HG03175 (cell line): ENCODE data around the gene B3GAT2.

Source experiments
- ATAC-seq: cut with Tn5 transposase; IDR thresholded peaks from one replicate; pipeline ENCODE4 v1.9.1; 2021; ENCODE audit warnings: mild to moderate bottlenecking, moderate library complexity; ENCODE audit not compliant: unreplicated experiment

The B3GAT2 gene

GRCh38 chr6:70844301-70844700 is 112.6 kb downstream of the B3GAT2 start:
- ATAC-seq = no peak

DNA sequence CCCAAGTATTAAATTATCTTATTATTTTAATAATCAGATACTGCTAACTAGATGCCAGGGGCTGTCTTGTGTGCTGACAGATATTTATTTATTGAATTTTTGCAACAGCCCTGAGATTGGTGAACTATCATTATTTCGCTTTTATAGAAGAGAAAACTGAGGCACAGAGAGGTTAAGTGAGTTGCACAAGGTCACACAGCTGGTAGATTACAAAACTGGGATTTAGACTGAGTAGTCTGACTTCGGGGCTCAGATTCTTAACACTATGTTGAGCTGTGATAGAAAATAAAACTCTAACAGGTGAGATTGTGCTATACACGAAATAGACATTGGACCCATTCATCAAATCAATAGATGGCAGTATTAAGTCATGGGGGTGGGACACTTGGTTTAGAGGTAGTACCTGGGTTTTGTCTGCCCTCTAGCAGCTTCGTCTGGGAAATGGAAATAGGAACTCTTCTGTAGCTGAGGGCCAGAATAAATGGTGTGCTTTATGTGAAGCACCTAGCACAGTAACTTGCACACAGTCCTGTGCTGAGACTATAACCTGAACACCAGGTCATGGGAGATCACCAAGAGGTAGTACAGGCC is 113.4 kb downstream of the B3GAT2 start:
- ATAC-seq = no peak

GRCh38 chr6:70842541-70842940 is 114.3 kb downstream of the B3GAT2 start:
- ATAC-seq = no peak

GRCh38 chr6:70841112-70841511 is 115.7 kb downstream of the B3GAT2 start:
- ATAC-seq = no peak

- ATAC-seq = no peak
Measured at GRCh38 chr6:70839286-70840266, 117.3 kb downstream of the B3GAT2 start.

DNA sequence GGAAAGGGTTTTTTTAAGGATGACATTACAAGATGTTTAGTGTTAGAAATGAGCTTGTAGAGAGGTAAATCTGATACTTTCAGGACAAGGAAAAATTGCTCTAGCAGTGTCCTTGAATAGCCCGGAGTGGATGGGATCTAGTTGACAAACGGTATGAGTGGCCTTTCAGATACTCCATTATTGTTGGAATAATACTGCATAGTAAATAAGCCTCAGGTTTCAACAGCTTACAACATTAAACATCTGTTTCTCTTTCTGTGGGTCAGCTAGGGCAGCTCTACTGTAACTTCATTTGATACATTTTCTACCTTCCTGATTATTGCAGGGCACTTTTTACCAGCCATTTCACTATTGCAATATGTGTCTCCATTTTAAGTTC is 118.0 kb downstream of the B3GAT2 start:
- ATAC-seq = no peak

- no peak for ATAC-seq
Measured at GRCh38 chr6:70834520-70834919, 122.3 kb downstream of the B3GAT2 start.

DNA sequence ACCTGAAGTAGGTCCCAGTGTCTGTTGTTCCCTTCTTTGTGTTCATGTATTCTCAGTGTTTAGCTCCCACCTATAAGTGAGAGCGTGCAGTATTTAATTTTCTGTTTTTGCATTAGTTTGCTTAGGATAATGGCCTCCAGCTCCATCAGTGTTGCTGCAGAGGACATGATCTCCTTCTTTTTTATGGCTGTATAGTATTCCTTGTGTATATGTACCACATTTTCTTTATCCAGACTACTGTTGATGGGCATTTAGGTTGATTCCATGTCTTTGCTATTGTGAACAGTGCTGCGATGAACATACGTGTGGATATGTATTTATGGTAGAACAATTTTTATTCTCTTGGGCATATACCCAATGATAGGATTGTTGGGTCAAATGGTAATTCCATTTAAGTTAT is 125.4 kb downstream of the B3GAT2 start:
- no peak for ATAC-seq

GRCh38 chr6:70823651-70824050 is 133.2 kb downstream of the B3GAT2 start:
- ATAC-seq = peak; percentile 42

GRCh38 chr6:70821751-70822150 is 135.1 kb downstream of the B3GAT2 start:
- no peak for ATAC-seq

DNA sequence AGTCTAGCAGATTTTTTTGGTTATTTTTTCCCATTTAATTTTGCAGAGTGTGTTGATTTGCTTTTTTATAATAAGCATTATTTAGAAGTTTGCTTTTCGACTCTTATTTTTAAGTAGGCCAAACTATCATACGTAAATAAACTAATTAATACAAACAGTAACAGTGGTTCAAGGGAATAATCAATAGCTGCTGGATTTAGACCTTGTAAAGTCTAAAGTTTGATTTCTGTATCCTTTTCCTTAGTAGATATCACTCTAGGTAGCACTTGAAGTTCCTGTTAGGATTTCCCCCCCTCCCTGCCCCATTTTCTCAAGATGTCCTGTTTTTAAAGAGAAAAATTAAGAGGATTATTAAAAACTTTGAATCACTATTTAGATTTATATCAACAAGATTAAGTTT is 136.1 kb downstream of the B3GAT2 start:
- no peak for ATAC-seq

DNA sequence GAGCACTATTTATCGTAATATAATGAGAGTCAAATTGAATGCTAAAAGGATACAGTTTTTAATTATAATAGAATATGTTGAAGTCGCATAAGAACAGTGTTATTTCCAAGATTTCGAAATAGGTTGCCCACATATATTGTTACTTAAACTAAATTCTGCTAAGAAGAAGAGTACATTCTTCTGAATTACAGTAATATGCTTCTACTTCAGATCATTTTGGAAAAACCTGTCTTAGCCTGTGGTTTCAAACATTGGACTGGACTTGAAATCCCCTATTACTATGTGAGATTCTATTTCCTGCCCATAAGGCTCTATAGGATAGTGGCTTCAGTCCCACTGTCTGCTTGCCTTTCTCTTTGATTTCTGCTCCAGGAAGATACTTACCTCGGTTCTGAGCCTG is 137.2 kb downstream of the B3GAT2 start:
- no peak for ATAC-seq

GRCh38 chr6:70813885-70814284 is 143.0 kb downstream of the B3GAT2 start:
- ATAC-seq = no peak

- ATAC-seq = no peak
Measured at GRCh38 chr6:70811788-70812187, 145.1 kb downstream of the B3GAT2 start.
